ENCODE data around the gene P2RY6. TPM values are rescaled to one million over a fixed set of nuclear protein-coding genes. Genes with fewer than 3 reads are reported as not detected.

Gene P2RY6
- total RNA-seq, 2 experiments from 2014 or later = not detected

GRCh38 chr11:73260127-73260457, 12.0 kb upstream of the P2RY6 start:
- POLR2A ChIA-PET = no interaction called here
- TF ChIP-seq, protein P1, sequence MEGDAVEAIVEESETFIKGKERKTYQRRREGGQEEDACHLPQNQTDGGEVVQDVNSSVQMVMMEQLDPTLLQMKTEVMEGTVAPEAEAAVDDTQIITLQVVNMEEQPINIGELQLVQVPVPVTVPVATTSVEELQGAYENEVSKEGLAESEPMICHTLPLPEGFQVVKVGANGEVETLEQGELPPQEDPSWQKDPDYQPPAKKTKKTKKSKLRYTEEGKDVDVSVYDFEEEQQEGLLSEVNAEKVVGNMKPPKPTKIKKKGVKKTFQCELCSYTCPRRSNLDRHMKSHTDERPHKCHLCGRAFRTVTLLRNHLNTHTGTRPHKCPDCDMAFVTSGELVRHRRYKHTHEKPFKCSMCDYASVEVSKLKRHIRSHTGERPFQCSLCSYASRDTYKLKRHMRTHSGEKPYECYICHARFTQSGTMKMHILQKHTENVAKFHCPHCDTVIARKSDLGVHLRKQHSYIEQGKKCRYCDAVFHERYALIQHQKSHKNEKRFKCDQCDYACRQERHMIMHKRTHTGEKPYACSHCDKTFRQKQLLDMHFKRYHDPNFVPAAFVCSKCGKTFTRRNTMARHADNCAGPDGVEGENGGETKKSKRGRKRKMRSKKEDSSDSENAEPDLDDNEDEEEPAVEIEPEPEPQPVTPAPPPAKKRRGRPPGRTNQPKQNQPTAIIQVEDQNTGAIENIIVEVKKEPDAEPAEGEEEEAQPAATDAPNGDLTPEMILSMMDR (IDR thresholded peaks at IDR 0.05) = no peak

DNA sequence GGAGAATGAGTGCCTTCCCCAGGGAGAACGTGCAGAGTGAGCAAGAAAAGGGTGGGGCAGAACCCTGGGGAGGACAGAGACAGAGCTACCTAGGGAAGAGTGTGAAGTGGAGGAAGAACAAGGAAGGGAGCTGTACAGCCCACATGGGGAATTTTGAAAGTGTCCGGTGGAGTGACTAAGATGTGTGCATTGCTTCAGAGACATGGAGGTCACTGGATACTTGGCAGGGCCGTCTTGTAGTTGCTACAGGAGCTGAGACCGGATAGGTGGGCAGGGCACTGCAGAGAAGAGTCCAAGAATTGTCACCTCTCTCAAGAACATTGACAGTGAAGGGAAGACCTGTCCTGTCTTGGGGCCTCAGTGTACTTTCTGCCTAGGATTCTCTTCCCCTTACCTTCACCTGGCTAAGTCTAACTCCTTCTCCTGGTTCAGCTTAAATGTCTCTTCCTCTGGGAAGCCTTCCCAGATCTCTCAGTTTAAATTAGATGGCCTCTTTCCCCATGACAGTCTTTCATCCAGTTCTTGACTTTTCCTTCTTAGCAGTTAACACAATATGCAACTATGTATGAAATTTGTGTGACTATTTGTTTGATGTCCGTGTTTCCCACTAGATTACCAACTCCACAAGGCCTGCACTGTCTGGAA, 9.2 kb upstream of the P2RY6 start:
- ChIA-PET CTCF (interaction anchor here (0.9 to 2.1 kb wide), 3 partner anchors 26 to 32 kb away, joined by 4 to 5 read pairs (median 4); no protein-coding TSS in a partner anchor), POLR2A (no interaction called here)
- Mint-ChIP-seq H3K36me3 (ENCODE audit: low read depth) (no peaks in the 10 kb centered on the region), H3K9me3 (no peaks in the 10 kb centered on the region), H3K27me3 (peaks cover 20% of the 10 kb centered on the region), H3K27ac (no peak overlapping the region), H3K4me3 (no peak overlapping the region), H3K4me1 (ENCODE audit: low read depth) (no peaks in the 10 kb centered on the region)
- TF ChIP-seq, protein P1 (IDR thresholded peaks at IDR 0.05) = no peak
- DNase-seq (no peak), ATAC-seq (no peak)
- intact Hi-C loops (cut with micrococcal nuclease) = no loop called here

More at GRCh38 chr11:73260127-73260457, 12.0 kb upstream of the P2RY6 start:
- H3K4me1 Mint-ChIP-seq (ENCODE audit: low read depth) = no peaks in the 10 kb centered on the region
- H3K27me3 Mint-ChIP-seq = peaks cover 18% of the 10 kb centered on the region
- H3K4me3 Mint-ChIP-seq = no peak overlapping the region
- H3K9me3 Mint-ChIP-seq = no peaks in the 10 kb centered on the region
- intact Hi-C loops (cut with micrococcal nuclease) = no loop called here
- ATAC-seq (no peak), DNase-seq (no peak)
- H3K27ac Mint-ChIP-seq = no peak overlapping the region
- CTCF ChIA-PET = no interaction called here
- H3K36me3 Mint-ChIP-seq (ENCODE audit: low read depth) = no peaks in the 10 kb centered on the region

DNA sequence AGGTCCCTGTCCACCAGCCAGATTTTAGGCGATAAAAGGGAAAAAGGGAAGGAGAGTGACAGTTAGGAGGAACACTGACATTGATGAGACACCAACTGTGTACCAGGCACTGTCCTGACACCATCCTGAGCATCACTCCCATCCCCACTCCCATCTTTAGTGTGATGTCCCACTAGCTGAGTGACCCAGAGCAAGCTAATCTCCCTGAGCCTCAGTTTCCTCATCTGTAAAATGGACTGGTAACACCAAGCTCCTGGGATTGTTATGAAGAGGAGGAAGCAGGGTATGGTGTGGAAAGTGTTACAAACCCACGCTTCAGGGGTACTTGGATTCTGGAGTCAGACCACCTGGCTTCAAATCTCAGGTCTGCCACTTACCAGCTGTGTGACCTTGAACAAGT, 8.5 kb upstream of the P2RY6 start:
- H3K4me1 Mint-ChIP-seq (ENCODE audit: low read depth) = no peaks in the 10 kb centered on the region
- no peak overlapping the region for H3K4me3 Mint-ChIP-seq
- no peak for DNase-seq
- peaks cover 20% of the 10 kb centered on the region for H3K27me3 Mint-ChIP-seq
- no peak overlapping the region for H3K27ac Mint-ChIP-seq
- no peaks in the 10 kb centered on the region for H3K9me3 Mint-ChIP-seq
- TF ChIP-seq, protein P1 (IDR thresholded peaks at IDR 0.05) = no peak
- intact Hi-C loops (cut with micrococcal nuclease) = no loop called here
- no peak for ATAC-seq
- no peaks in the 10 kb centered on the region for H3K36me3 Mint-ChIP-seq (ENCODE audit: low read depth)
- CTCF ChIA-PET = interaction anchor here (1.2 to 2.1 kb wide), 3 partner anchors 27 to 43 kb away, joined by 3 to 5 read pairs (median 4); no protein-coding TSS in a partner anchor
- POLR2A ChIA-PET = no interaction called here

DNA sequence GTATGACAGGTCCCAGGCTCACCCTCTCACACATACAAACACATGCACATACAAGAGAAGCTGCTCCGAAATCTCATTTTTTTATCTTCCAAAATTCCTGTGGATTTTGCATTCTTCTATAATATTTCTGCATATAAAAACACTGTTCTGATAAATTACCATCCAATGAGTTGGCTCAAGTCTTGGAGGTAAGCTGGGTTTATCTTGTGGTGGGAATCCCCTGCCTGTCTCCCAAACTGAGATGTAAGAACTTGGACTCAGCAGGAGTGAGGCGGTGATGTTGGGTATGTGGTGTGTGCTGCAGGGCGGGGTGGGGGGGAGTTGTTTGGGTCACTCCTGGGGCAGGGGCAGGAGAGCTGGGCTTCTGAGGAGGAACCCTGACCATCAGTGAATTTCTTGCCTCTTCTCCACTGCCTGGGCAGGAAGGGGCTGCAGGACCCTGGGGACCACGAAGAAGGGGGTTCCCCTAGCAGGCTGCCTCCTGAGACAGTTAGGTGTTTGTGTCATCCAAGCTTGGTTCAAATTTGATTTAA, 6.8 kb upstream of the P2RY6 start:
- TF ChIP-seq, protein P1 (IDR thresholded peaks at IDR 0.05) = no peak
- ChIA-PET POLR2A (no interaction called here), CTCF (interaction anchor here (2.1 kb wide), 1 partner anchor 30 kb away, joined by 4 read pairs; no protein-coding TSS in a partner anchor)
- Mint-ChIP-seq H3K4me3 (no peak overlapping the region), H3K36me3 (ENCODE audit: low read depth) (no peaks in the 10 kb centered on the region), H3K27ac (no peak overlapping the region), H3K27me3 (peaks cover 20% of the 10 kb centered on the region), H3K4me1 (ENCODE audit: low read depth) (no peaks in the 10 kb centered on the region), H3K9me3 (no peaks in the 10 kb centered on the region)
- intact Hi-C loops (cut with micrococcal nuclease) = no loop called here
- ATAC-seq = no peak
- no peak for DNase-seq

DNA sequence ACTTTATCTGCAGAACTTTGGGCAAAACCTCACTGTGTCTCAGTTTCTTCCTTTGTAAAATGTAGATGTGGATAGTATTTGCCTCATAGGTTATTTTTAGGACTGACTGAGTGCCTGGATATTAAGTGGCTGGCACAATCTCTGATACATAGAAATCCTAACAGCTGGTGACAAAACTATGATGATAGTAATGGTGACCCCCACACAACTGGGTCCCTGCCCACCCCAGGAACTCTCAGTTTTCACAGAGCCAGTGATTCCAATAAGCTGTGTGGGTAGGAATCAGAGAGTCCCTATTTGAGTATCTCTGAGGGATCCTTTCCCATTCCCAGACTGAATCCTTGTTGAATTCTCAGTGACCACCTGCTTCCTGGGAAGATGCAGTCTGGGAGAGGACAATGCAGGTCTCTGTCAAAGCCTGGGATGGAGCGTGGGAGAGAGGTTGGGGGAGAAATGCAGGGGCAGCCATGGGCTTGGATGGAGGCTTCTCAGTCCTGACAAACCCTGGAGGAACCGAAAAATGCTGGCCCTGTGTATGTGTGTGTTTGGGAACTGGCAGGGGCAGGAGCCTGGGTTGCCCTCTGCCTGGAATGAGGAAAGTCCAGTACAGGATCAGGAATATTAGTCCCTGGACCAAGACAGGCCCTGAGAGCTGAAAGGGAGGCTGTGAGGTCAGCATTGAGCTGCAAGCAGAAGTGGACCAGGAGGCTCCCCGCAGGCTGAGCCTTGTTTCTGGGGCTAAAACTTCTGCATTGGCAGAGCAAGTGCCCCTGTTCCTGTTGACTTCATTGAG, 6.1 kb upstream of the P2RY6 start:
- peaks cover 20% of the 10 kb centered on the region for H3K27me3 Mint-ChIP-seq
- no peaks in the 10 kb centered on the region for H3K36me3 Mint-ChIP-seq (ENCODE audit: low read depth)
- DNase-seq (no peak), ATAC-seq (no peak)
- H3K4me3 Mint-ChIP-seq = no peak overlapping the region
- H3K27ac Mint-ChIP-seq = no peak overlapping the region
- H3K4me1 Mint-ChIP-seq (ENCODE audit: low read depth) = no peaks in the 10 kb centered on the region
- intact Hi-C loops (cut with micrococcal nuclease) = no loop called here
- ChIA-PET POLR2A (no interaction called here), CTCF (interaction anchor here (1.6 kb wide), 2 partner anchors 29 kb away, joined by 4 to 5 read pairs; no protein-coding TSS in a partner anchor)
- TF ChIP-seq, protein P1 (IDR thresholded peaks at IDR 0.05) = no peak
- no peaks in the 10 kb centered on the region for H3K9me3 Mint-ChIP-seq
